Measurements from ENCODE around the gene PFKP.

PFKP gene

GRCh38 chr10:3068201-3068967 is 1.0 kb downstream of the PFKP start:
- H3K36me3 ChIP-seq (ENCODE audit: control insufficient read depth in 2 of 2, insufficient read depth in 2 of 2, low read length in 2 of 2) = no peaks in the 10 kb centered on the region
- H3K9ac ChIP-seq (ENCODE audit: low read depth in 1 of 2, low read length in 2 of 2) = peak overlapping the region; percentile 32 to 89
- H3K4me1 ChIP-seq (ENCODE audit: control insufficient read depth in 2 of 2, insufficient read depth in 2 of 2, low read length in 2 of 2) = peaks cover 3 to 6% of the 10 kb centered on the region in 2 donors
- peak overlapping the region; percentile 9 to 76 for H3K27ac ChIP-seq (ENCODE audit: low read depth in 2 of 2, low read length in 2 of 2)
- no peaks in the 10 kb centered on the region for H3K9me3 ChIP-seq (ENCODE audit: control insufficient read depth in 2 of 2, low read length in 2 of 2)
- peaks cover 3% of the 10 kb centered on the region in 2 donors for H3K27me3 ChIP-seq (ENCODE audit: control insufficient read depth in 2 of 2, insufficient read depth in 2 of 2, low read length in 2 of 2)
- peak overlapping the region; percentile 80 to 85 for H3K4me3 ChIP-seq (ENCODE audit: low read length in 2 of 2)

- no peaks in the 10 kb centered on the region for H3K9me3 ChIP-seq (ENCODE audit: control insufficient read depth in 2 of 2, low read length in 2 of 2)
- no peaks in the 10 kb centered on the region for H3K36me3 ChIP-seq (ENCODE audit: control insufficient read depth in 2 of 2, insufficient read depth in 2 of 2, low read length in 2 of 2)
- H3K9ac ChIP-seq (ENCODE audit: low read depth in 1 of 2, low read length in 2 of 2) = peak overlapping the region; percentile 14 to 89
- peaks cover 0 to 3% of the 10 kb centered on the region in 2 donors for H3K27me3 ChIP-seq (ENCODE audit: control insufficient read depth in 2 of 2, insufficient read depth in 2 of 2, low read length in 2 of 2)
- peak overlapping the region; percentile 9 to 76 for H3K27ac ChIP-seq (ENCODE audit: low read depth in 2 of 2, low read length in 2 of 2)
- H3K4me3 ChIP-seq (ENCODE audit: low read length in 2 of 2) = peak overlapping the region; percentile 80 to 85
- H3K4me1 ChIP-seq (ENCODE audit: control insufficient read depth in 2 of 2, insufficient read depth in 2 of 2, low read length in 2 of 2) = peaks cover 3 to 8% of the 10 kb centered on the region in 2 donors
Measured at GRCh38 chr10:3068968-3069737, 1.8 kb downstream of the PFKP start.

GRCh38 chr10:3069876-3070275 is 2.5 kb downstream of the PFKP start:
- H3K36me3 ChIP-seq (ENCODE audit: control insufficient read depth in 2 of 2, insufficient read depth in 2 of 2, low read length in 2 of 2) = no peaks in the 10 kb centered on the region
- H3K4me1 ChIP-seq (ENCODE audit: control insufficient read depth in 2 of 2, insufficient read depth in 2 of 2, low read length in 2 of 2) = peaks cover 3 to 11% of the 10 kb centered on the region in 2 donors
- no peak overlapping the region for H3K27ac ChIP-seq (ENCODE audit: low read depth in 2 of 2, low read length in 2 of 2)
- no peak overlapping the region for H3K9ac ChIP-seq (ENCODE audit: low read depth in 1 of 2, low read length in 2 of 2)
- H3K9me3 ChIP-seq (ENCODE audit: control insufficient read depth in 2 of 2, low read length in 2 of 2) = no peaks in the 10 kb centered on the region
- no peak overlapping the region for H3K4me3 ChIP-seq (ENCODE audit: low read length in 2 of 2)
- H3K27me3 ChIP-seq (ENCODE audit: control insufficient read depth in 2 of 2, insufficient read depth in 2 of 2, low read length in 2 of 2) = peaks cover 0 to 3% of the 10 kb centered on the region in 2 donors

GRCh38 chr10:3071405-3072198 is 4.3 kb downstream of the PFKP start:
- no peak overlapping the region for H3K9ac ChIP-seq (ENCODE audit: low read depth in 1 of 2, low read length in 2 of 2)
- peaks cover 3 to 11% of the 10 kb centered on the region in 2 donors for H3K4me1 ChIP-seq (ENCODE audit: control insufficient read depth in 2 of 2, insufficient read depth in 2 of 2, low read length in 2 of 2)
- H3K27ac ChIP-seq (ENCODE audit: low read depth in 2 of 2, low read length in 2 of 2) = no peak overlapping the region
- no peaks in the 10 kb centered on the region for H3K36me3 ChIP-seq (ENCODE audit: control insufficient read depth in 2 of 2, insufficient read depth in 2 of 2, low read length in 2 of 2)
- H3K27me3 ChIP-seq (ENCODE audit: control insufficient read depth in 2 of 2, insufficient read depth in 2 of 2, low read length in 2 of 2) = no peaks in the 10 kb centered on the region
- no peak overlapping the region for H3K4me3 ChIP-seq (ENCODE audit: low read length in 2 of 2)
- no peaks in the 10 kb centered on the region for H3K9me3 ChIP-seq (ENCODE audit: control insufficient read depth in 2 of 2, low read length in 2 of 2)

GRCh38 chr10:3072641-3073360 is 5.5 kb downstream of the PFKP start:
- no peak overlapping the region for H3K4me3 ChIP-seq (ENCODE audit: low read length in 2 of 2)
- H3K9me3 ChIP-seq (ENCODE audit: control insufficient read depth in 2 of 2, low read length in 2 of 2) = no peaks in the 10 kb centered on the region
- H3K9ac ChIP-seq (ENCODE audit: low read depth in 1 of 2, low read length in 2 of 2) = no peak overlapping the region
- no peak overlapping the region for H3K27ac ChIP-seq (ENCODE audit: low read depth in 2 of 2, low read length in 2 of 2)
- no peaks in the 10 kb centered on the region for H3K27me3 ChIP-seq (ENCODE audit: control insufficient read depth in 2 of 2, insufficient read depth in 2 of 2, low read length in 2 of 2)
- peaks cover 3 to 11% of the 10 kb centered on the region in 2 donors for H3K4me1 ChIP-seq (ENCODE audit: control insufficient read depth in 2 of 2, insufficient read depth in 2 of 2, low read length in 2 of 2)
- no peaks in the 10 kb centered on the region for H3K36me3 ChIP-seq (ENCODE audit: control insufficient read depth in 2 of 2, insufficient read depth in 2 of 2, low read length in 2 of 2)

- no peaks in the 10 kb centered on the region for H3K36me3 ChIP-seq (ENCODE audit: control insufficient read depth in 2 of 2, insufficient read depth in 2 of 2, low read length in 2 of 2)
- H3K27me3 ChIP-seq (ENCODE audit: control insufficient read depth in 2 of 2, insufficient read depth in 2 of 2, low read length in 2 of 2) = no peaks in the 10 kb centered on the region
- no peak overlapping the region for H3K27ac ChIP-seq (ENCODE audit: low read depth in 2 of 2, low read length in 2 of 2)
- H3K4me3 ChIP-seq (ENCODE audit: low read length in 2 of 2) = no peak overlapping the region
- no peak overlapping the region for H3K9ac ChIP-seq (ENCODE audit: low read depth in 1 of 2, low read length in 2 of 2)
- no peaks in the 10 kb centered on the region for H3K9me3 ChIP-seq (ENCODE audit: control insufficient read depth in 2 of 2, low read length in 2 of 2)
- peaks cover 6 to 18% of the 10 kb centered on the region in 2 donors for H3K4me1 ChIP-seq (ENCODE audit: control insufficient read depth in 2 of 2, insufficient read depth in 2 of 2, low read length in 2 of 2)
Measured at GRCh38 chr10:3074145-3074665, 6.9 kb downstream of the PFKP start.

GRCh38 chr10:3074985-3075600 is 7.7 kb downstream of the PFKP start:
- H3K27ac ChIP-seq (ENCODE audit: low read depth in 2 of 2, low read length in 2 of 2) = no peak overlapping the region
- H3K4me1 ChIP-seq (ENCODE audit: control insufficient read depth in 2 of 2, insufficient read depth in 2 of 2, low read length in 2 of 2) = peaks cover 3 to 14% of the 10 kb centered on the region in 2 donors

GRCh38 chr10:3076138-3076537 is 8.8 kb downstream of the PFKP start:
- H3K4me1 ChIP-seq (ENCODE audit: control insufficient read depth in 2 of 2, insufficient read depth in 2 of 2, low read length in 2 of 2) = peaks cover 3 to 14% of the 10 kb centered on the region in 2 donors
- no peak overlapping the region for H3K9ac ChIP-seq (ENCODE audit: low read depth in 1 of 2, low read length in 2 of 2)
- H3K4me3 ChIP-seq (ENCODE audit: low read length in 2 of 2) = no peak overlapping the region
- H3K9me3 ChIP-seq (ENCODE audit: control insufficient read depth in 2 of 2, low read length in 2 of 2) = no peaks in the 10 kb centered on the region
- no peak overlapping the region for H3K27ac ChIP-seq (ENCODE audit: low read depth in 2 of 2, low read length in 2 of 2)
- no peaks in the 10 kb centered on the region for H3K27me3 ChIP-seq (ENCODE audit: control insufficient read depth in 2 of 2, insufficient read depth in 2 of 2, low read length in 2 of 2)
- no peaks in the 10 kb centered on the region for H3K36me3 ChIP-seq (ENCODE audit: control insufficient read depth in 2 of 2, insufficient read depth in 2 of 2, low read length in 2 of 2)

More at GRCh38 chr10:3074985-3075600, 7.7 kb downstream of the PFKP start:
- Histone ChIP-seq H3K27me3 (ENCODE audit: control insufficient read depth in 2 of 2, insufficient read depth in 2 of 2, low read length in 2 of 2) (no peaks in the 10 kb centered on the region), H3K9me3 (ENCODE audit: control insufficient read depth in 2 of 2, low read length in 2 of 2) (no peaks in the 10 kb centered on the region), H3K36me3 (ENCODE audit: control insufficient read depth in 2 of 2, insufficient read depth in 2 of 2, low read length in 2 of 2) (no peaks in the 10 kb centered on the region), H3K9ac (ENCODE audit: low read depth in 1 of 2, low read length in 2 of 2) (no peak overlapping the region), H3K4me3 (ENCODE audit: low read length in 2 of 2) (no peak overlapping the region)

- Histone ChIP-seq H3K27ac (ENCODE audit: low read depth in 2 of 2, low read length in 2 of 2) (no peak overlapping the region), H3K4me3 (ENCODE audit: low read length in 2 of 2) (no peak overlapping the region), H3K9me3 (ENCODE audit: control insufficient read depth in 2 of 2, low read length in 2 of 2) (no peaks in the 10 kb centered on the region), H3K4me1 (ENCODE audit: control insufficient read depth in 2 of 2, insufficient read depth in 2 of 2, low read length in 2 of 2) (peaks cover 3 to 14% of the 10 kb centered on the region in 2 donors), H3K27me3 (ENCODE audit: control insufficient read depth in 2 of 2, insufficient read depth in 2 of 2, low read length in 2 of 2) (no peaks in the 10 kb centered on the region), H3K9ac (ENCODE audit: low read depth in 1 of 2, low read length in 2 of 2) (no peak overlapping the region), H3K36me3 (ENCODE audit: control insufficient read depth in 2 of 2, insufficient read depth in 2 of 2, low read length in 2 of 2) (peaks cover 0 to 4% of the 10 kb centered on the region in 2 donors)
Measured at GRCh38 chr10:3077509-3077908, 10.2 kb downstream of the PFKP start.
